ENCODE data around the gene BIN1.
A peak's percentile ranks its signal among the peaks of the same experiment; 100 is the strongest.

The BIN1 gene

DNA sequence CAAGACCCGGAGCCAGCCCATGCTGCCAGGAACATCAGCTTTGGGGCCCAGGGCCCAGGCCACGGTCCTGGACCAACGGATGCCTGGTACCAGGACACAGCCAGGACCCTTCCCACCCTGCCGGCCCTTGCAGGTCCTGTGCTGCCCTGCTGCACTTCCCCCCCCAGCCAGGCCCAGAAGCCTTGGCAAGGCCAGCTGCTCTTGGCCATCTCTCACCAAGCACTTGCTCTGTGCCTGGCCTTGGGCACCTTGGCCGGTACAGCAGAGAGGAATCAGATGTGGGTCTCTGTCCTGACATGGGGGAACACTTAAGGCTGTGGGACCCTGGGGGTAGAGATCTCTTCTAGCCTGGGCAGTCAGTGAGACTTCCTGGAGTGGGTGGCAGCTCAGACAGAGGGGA lies 28.9 kb downstream of the BIN1 start:
- no peak for DNase-seq (ENCODE audit: low read depth in 2 of 2)

DNA sequence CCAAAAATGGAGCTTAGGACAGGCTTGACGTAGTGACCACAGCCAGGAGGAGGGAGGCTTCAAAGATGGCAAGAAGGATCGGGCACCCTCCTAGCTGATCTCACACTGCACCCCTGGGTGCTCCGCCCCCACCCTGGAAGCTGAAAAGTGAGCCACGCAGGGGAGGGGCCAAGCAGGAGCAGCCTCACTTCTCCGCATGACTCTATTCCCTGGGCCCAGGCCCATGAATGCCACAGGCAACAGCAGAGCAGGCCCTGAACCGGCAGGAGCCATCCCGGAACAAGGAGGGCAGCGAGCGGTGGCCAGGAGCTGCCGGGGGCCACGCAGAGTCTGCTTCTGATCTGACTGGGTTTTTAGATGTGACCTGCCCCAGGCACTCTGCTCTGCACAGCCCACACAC lies 30.0 kb downstream of the BIN1 start:
- no peak for DNase-seq (ENCODE audit: low read depth in 2 of 2)

DNA sequence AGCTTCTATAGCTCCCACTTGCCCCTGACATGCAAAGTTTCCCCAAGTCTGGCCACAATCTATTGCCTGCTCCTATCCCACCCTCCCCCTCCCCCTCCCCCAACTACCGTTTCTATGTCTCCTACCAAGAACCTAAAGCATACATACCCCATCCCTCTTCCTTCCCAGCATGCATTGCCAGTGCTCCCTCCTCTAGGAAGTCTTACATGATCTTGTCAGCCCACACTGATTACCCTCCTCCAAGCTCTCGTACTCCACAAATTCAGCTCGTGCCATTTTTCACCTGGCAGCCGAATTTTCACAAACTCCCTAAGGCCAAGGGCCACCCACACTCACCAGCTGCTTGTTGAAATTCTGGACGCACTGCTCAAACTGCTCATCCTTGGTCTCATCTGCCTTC lies 30.7 kb downstream of the BIN1 start:
- no peak for DNase-seq (ENCODE audit: low read depth in 2 of 2)

DNA sequence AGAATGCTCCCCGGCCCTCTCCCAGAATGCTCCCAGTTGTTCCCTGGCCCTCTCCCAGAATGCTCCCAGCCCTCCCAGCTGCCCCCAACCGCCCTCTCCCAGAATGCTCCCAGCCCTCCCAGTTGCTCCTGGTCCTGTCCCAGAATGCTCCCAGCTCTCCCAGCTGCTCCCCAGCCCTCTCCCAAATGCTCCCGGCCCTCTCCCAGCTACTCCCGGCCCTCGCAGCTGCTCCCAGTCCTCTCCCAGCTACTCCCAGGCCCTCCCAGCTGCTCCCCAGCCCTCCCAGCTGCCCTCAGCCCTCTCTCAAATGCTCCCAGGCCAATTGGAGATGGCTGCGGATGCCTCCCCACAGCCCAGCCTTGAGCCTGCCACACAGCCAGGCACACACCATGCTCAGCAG lies 31.1 kb downstream of the BIN1 start:
- DNase-seq (ENCODE audit: low read depth in 2 of 2), result no peak

DNA sequence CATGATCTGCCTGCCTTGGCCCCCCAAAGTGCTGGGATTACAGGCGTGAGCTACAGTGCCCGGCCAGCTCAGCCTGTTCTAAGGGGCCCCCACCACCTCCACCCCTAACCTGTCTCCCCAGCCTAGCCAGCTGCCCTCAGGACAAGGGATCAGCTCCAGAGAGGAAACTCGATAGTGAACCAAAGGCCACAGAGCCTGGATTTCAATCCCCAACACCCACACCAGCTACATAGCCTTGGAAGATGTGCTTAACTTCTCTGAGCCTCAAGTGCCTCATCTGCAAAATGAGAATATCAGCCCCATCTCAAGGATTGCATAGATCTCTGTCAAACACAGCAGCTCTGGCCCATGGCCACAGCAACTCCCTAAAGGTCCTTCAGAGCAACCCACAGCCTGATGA lies 32.0 kb downstream of the BIN1 start:
- no peak for DNase-seq (ENCODE audit: low read depth in 2 of 2)

DNA sequence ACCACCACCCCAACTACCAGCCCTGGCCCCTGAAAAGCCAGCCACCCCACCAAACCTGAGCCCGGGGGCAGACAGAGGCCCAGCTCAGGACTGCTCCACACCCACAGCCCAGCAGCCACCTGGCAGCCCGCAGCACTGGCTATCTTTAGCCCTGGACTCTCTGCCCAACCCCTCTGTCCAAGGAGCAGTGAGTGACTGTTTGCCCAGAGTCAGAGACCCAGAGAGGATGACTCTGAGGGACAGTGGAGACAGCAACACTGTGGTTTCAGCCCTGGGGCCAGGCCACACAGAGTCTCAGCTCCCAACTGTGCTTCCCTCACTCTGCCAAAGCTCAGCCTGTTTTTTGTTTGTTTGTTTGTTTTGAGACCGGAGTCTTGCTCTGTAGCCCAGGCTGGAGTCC lies 32.6 kb downstream of the BIN1 start:
- no peak for DNase-seq (ENCODE audit: low read depth in 2 of 2)

DNA sequence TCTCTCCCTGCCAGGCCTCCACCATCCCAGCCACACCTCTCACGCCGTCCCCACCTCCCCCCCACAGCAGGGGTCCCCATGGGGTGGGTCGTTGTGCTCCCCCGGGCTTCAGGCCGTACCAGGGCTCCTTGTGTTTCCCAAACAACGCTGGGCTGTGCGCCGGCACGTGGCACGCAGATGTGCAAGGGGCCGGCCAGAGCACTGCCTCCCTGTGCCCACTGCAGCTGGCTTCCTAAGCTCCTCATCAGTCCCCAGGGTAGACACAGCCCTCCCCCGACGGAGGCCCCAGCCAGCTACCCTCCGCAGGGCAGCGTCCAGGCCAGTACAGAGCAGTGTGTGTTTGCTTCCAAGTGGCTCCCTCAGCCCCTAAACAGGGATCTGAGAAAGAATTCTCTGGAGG lies 34.0 kb downstream of the BIN1 start:
- DNase-seq (ENCODE audit: low read depth in 2 of 2), result no peak

DNA sequence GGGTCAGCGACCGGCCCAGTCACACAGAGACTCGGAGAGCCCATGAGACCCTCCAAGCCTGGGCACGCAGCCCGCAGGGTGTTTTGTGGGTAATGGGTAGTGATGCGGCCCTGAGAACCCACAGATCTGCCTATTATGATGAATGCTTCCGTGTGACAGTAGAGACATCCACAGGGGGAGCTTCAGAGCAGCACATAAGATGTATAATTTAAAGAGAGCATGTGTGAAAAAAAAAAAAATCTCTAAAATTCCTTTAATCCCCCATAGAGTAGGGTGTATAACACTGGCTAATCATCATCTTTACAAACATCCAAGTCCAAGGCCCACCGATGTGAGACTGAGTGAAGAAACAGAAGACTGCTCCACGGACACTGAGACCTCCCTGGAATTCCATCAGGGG lies 34.6 kb downstream of the BIN1 start:
- no peak for DNase-seq (ENCODE audit: low read depth in 2 of 2)

DNA sequence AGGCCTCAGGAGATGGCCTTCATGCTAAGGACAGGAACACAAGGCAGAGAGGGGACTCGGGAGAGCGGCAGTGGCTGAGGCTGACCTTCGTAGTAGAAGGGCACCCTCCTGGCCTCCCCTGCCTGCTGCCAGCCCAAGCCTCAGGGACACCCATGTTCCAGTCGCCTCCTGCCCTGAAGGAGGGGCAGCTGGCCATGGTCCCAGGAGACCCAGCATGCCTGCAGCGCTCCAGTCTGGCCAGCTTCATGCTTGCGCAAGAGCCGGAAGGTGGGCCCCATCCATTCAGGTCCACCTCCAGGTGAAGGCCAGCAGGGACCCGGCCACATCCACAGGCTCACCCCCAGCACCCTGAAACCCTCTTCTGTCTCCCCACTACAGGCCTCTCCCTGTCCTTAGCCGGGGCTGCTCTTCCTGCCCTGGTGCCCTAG lies 35.0 kb downstream of the BIN1 start:
- no peak for DNase-seq (ENCODE audit: low read depth in 2 of 2)

DNA sequence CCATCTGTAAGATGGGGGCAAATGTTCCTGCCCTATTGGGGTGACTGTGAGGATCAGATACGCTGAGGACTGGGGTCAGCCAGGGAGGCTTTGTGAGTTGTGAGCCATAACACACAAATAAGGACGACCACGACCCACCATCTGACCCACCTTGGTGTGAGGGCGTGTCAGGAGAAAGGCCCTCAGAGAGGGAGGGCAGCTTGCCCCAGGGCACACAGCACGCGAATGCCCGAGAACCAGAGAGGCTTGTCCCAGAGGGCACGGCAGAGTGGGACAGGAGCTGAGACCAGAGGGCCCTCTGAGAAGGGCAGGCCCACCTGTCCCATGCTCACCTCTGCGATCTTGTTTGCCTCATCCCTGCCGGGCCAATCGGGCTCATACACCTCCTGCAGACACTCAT lies 36.7 kb downstream of the BIN1 start:
- DNase-seq (ENCODE audit: low read depth in 2 of 2), result no peak

DNA sequence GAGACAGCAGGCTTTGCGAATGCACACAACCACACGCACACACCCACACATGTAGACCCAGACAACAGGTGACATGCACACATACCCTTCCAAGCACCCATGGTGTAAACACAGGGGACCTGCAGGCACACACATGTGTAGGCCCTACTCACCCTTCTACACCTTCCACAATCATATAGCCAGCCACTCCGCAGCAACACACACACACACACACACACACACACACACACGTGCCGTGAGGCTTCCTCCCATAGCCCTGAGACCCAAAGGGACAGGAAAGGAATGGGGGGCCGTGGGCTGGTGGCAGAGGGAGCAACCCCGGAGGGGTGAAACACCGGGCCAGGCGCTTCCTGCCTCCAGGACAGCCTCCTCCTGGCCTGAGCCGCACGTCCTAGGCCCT lies 37.4 kb downstream of the BIN1 start:
- DNase-seq (ENCODE audit: low read depth in 2 of 2), result no peak

DNA sequence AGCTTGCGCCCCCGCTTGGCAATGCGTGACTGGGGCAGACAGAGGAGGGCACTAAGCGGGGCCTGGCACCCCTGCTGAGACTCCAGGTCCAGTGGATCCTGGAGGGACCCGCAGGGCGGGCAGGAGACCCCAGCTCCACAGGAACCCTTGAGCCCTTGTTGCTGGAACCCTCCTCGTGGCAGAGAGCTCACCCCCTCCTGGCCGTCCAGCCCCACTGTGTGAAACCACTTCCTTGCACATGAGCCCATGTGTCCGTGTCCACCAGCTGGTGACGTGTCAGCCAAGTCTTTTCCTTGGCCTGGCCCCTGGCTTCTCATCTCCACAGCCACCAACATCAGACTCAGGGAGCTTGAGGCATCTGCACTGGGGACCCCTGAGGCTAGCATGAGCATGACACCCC lies 38.0 kb downstream of the BIN1 start:
- no peak for DNase-seq (ENCODE audit: low read depth in 2 of 2)

DNA sequence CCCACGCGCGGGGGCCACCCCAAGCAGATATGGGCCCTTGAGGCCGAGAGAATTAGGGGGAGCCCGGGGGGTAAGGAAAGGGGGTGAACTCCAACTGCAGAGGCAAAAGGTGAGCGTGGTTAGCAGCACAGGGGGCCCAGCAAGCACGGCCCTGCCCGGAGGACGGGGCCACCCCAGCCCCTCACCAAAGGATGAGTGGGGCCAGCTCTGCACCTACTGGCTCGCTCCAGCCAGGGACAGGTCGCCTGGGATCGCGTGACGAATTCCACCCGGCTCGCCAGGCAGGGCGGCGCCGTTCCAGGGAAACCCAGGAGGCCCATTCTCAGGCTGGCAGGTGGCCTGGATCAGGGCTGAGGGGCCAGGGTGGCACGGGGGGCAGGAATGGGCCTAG lies 38.6 kb downstream of the BIN1 start:
- DNase-seq (ENCODE audit: low read depth in 2 of 2), result no peak

DNA sequence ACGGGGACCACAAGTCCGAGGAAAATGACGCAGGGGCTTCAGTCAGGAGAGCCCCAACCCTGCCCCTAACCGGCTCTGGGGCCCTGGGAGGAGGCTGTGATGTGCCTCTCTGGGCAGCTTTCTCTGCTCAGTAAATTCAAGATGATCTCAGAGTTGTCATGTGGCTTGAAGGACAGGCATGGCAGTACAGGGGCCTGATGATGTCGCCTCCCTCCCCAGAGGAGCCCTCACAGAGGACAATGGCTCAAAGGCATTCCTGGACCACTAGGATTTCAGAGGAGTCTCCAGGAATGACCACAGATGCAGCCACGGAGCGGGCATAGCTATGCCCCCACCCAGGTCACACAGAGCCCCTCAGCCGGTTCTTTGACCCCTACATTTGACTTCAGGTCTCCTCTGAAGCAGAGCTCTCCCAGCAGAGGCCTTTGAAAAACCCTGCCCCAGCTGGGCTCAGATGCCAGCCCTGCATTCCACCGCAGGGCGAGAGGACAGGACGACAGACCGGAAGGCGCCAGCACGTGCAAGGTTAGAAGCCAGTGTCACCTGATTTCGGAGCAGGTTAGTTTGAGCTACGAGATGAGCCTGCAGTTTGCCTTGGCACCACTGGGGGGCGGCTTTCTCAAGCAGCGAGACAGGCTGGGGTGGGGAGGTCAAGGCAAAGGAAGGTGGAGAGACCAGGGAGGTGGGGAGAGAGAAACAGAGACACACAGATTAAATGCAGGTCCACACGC lies 39.2 kb downstream of the BIN1 start:
- peak; percentile 52 to 62 for DNase-seq (ENCODE audit: low read depth in 2 of 2)

DNA sequence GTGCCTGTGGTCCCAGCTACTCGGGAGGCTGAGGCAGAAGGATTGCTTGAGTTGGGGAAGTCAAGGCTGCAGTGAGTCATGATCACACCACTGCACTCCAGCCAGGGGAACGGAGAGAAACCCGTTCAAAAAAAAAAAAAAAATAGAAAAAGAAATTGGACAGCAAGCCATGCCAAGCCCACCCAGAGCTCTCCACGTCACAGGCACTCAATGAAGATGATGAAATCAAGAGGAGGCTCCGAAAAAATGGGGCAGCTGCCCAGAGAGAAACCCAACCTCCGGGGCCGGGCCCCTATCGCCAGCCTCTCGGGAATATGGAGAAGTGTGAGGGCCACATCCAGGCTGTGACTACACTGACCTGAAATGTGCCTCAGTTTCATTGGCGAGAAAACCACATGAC lies 40.0 kb downstream of the BIN1 start:
- DNase-seq (ENCODE audit: low read depth in 2 of 2), result no peak

DNA sequence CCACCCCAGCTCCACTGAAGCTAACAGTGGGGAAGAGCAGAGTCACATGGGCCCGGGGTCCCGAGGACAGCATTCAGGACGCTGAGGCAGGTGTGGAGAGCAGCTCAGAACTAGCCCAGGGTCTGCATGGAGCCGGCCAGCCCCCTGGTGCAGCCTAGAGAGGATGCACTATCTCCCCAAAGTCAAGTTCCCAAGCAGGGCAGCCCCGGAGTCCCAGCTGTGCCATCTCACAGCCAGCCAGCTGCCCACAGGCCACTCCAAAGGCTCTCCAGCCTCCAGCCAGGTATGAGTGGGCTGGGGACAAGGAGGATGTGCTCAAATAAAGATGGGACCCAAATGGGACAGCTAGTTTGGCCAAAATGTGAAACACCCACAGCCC lies 41.0 kb downstream of the BIN1 start:
- DNase-seq (ENCODE audit: low read depth in 2 of 2), result no peak

DNA sequence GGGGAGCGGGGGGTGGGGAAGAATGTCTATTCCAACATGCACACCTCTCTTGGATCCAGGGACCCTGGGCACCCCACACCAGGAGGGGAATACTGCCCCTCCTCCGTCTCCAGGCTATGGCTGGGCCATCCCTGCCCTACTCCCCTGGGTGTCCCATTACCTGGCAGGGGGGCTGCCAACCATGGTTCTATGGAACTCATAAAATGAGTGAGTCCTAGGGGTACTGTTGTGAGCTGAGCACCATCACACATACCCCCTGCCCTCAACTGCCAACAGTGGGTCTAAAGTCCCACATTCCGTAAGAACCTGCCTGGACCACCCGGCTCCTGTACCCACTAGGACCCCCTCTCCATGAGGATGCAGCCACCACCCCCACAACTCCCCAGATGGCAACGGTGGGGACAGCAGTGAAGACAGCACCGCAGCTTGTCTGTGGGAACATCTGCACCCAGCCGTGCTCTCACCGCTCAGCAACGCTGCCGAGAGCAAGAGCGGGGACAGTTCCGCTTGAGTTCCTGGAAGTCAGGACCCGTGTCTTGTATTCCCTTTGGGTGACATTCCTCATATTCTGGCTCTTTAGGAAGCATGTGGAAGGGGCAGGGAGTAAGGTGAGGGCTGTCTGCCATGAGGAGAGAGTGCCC lies 41.5 kb downstream of the BIN1 start:
- no peak for DNase-seq (ENCODE audit: low read depth in 2 of 2)

DNA sequence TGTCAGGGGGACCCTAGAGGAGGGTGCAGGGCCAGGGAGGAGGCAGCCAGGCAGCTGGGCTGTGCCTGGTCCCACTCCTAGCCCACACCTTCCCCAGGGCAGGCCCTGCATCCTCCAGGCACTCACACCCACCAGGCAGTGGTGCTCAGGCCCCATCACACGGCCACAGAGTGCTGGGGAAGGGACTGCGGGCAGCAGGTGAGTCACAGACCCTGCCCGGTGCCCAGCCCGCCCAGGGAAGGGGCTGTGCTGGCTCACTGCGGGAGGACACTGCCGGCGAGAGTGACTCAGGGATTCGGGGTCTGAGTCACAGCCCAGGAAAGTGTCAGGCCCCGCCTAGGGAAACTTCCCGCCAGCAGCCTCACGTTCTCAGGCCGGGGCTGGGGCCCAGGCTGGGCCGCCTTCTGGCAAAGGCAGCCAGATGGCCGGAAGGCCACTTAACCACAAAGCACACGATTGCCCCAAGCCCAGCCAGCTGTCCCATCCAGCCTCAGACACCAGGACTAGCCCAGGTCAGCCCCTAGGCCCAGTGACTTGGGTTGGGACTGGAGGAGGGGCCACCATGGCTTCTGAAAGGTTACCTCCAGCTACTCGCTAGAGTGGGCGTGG lies 42.2 kb downstream of the BIN1 start:
- DNase-seq (ENCODE audit: low read depth in 2 of 2), result peak; percentile 49 to 73

DNA sequence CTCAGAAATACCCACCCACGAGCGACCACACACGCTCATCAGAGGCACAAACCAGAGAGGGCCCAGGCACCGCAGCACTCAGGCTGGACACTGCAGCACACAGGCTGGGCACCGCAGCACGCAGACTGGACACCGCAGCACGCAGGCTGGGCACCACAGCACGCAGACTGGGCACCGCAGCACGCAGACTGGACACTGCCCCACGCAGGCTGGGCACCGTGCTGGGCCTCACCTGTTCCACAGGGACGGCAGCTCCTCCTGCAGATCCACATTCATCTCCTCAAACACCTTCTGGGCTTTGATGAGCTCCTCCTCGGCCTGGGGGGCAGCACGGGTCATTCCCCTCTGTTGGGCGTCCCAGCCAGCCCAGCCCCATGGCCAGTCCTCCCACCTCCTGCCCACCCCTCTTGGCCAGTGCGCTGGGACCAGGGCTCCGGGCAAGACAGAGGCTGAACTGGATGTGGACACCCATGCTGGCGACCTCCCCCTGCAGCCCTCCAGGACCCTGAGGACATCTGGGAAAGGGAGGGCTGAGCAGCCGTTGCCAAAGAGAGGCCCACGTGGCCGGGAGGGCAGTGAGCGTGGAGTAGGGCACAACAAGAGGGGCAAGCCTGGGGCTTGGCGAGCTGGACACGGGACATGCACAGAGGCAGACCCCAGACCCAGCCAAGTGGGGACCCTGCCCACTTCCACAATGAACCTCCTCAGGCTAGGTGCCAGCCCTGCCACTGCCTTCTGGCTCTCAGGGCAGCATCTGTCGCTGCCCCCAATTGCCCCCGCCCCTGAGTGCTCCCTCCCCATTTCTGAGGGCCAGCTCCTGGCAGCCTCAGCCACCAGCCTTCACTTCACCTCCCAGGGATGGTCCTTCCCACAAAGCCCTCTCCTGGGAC lies 43.0 kb downstream of the BIN1 start:
- DNase-seq (ENCODE audit: low read depth in 2 of 2), result no peak

DNA sequence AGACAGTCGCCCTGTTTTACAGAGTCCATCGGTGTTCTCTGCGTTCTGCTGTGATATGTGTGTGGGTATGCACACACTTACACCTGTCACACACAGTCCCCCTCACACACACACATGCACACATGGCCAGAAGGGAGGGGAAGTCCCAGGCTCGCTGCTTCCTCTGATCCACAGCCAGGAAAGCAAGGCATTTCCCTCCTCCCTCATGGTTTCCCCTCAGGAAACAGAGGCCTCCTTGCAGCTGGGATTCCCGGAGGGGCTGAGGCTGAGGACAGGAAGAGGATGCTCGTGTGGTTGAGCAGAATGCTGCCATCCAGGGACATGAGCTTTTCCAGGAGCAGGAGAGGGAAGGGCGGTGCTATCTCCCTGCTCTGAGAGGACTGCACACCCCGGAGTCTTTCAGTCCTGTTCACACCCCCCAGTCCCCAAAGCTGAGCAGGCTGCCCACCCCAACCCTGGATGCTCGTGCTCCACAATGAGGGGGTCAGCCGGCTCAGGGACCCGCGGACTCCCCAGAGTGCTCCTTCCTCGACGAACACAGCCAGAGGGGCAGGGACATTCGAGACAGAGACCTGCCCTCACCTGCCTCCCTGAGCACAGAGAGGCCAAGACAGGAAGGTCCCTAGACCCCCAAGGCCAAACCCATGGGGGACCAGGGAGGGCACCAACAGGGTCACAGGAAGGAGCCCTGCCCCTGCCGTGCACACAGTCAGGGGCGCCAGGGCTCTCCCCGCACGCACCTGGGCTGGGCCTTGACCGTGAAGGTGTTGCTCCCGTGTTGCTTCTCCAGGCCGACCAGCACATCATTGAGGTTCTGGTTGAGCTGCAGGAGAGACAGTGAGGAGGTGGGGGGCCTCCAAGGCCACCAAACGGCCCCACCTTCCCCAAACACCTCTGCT lies 45.3 kb downstream of the BIN1 start:
- DNase-seq (ENCODE audit: low read depth in 2 of 2), result no peak

DNA sequence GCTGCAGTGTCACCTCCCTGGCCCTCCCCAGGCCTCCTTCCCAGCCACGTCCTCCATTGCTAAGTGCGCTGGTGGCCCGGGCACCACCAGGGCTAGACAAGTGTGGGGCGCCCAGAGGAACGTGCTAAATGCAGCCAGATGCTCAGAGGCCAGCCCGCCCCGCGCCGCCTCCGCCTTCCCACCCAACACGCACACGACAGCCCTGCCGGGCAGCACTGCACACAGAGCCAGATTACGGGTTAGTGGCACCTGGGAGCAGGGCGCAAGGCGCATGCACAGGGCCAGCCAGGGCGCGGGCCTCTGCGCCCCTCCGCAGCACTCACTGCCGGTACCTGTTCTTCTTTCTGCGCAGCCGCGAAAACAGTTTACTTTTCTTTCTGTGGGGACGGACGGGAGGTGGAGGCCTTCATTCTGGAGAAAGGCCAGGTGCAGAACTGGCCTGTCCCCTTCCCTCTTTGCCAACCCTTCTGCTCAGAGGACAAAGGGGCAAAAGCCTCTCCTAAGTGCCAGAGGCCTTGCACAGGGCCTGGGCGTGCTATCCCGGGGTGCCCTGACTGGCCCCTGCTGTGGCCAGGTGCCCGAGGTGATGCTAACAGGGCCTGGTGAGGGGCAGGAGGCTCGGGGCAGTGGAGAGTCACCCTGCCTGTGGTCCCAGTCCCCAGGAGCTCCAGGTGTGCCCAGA lies 46.5 kb downstream of the BIN1 start:
- DNase-seq (ENCODE audit: low read depth in 2 of 2), result no peak

All from activated CD4-positive, alpha-beta T cell treated with anti-CD3 and anti-CD28 coated beads for 24 hours (primary cell).